Lower lobe of right lung (tissue), 2 donors: Measurements from ENCODE around the gene CDON. TPM values are rescaled to one million over a fixed set of nuclear protein-coding genes. Genes with fewer than 3 reads are reported as not detected.
"Not testable (repeated sequence)": the region's sequence is repeated elsewhere in the genome, so short reads cannot be mapped to it uniquely, and the experiment has no call there.

Source experiments
- ATAC-seq, 2 donors: fragments of 200-7000 bp; cut with Tn5 transposase; one replicate each; pipeline ENCODE4 v1.9.1; 2020 to 2022; ENCODE audit warnings: mild to moderate bottlenecking in 2 of 2, moderate library complexity in 2 of 2
- DNase-seq: peaks from one replicate; pipeline ENCODE4 v3.0.0-alpha.2; 2020
- H3K27ac ChIP-seq: fragments of 200-600 bp; one replicate; pipeline ENCODE4 v1.8.0; 2022
- H3K27me3 ChIP-seq: fragments of 200-600 bp; one replicate; pipeline ENCODE4 v1.8.0; 2022; ENCODE audit warnings: low read depth
- H3K36me3 ChIP-seq: fragments of 200-600 bp; one replicate; pipeline ENCODE4 v1.8.0; 2022; ENCODE audit warnings: mild to moderate bottlenecking
- H3K4me1 ChIP-seq: fragments of 200-600 bp; one replicate; pipeline ENCODE4 v1.8.0; 2022
- H3K4me3 ChIP-seq: fragments of 200-600 bp; one replicate; pipeline ENCODE4 v1.8.0; 2022; ENCODE audit warnings: mild to moderate bottlenecking
- H3K9me3 ChIP-seq: fragments of 200-600 bp; one replicate; pipeline ENCODE4 v1.8.0; 2022
- intact Hi-C: fragments of 100-400 bp; cut with DNase I; formaldehyde crosslinking; loops from one replicate; pipeline ENCODE4 v1.11.0; 2022
- total RNA-seq: library from RNA; stranded (reverse); fragmentation: NEBNext Ultra II Directional; extraction: Animal tissue kit (Norgen Biotek cat#: 25700); gene quantifications from one replicate; pipeline ENCODE4 v1.2.1, GENCODE V29; 2021
- TF ChIP-seq, protein P1 (sequence below): fragments of 200-600 bp; IDR thresholded peaks from one replicate; pipeline ENCODE4 v1.8.0; 2022; ENCODE audit warnings: antibody characterized with exemption, mild to moderate bottlenecking
- donor health status: DM: no; HTN: yes; CAD: no; lungs with severe emphysema.

Gene CDON
- total RNA-seq, 1 donor from 2014 or later, result 18.5 TPM

DNA sequence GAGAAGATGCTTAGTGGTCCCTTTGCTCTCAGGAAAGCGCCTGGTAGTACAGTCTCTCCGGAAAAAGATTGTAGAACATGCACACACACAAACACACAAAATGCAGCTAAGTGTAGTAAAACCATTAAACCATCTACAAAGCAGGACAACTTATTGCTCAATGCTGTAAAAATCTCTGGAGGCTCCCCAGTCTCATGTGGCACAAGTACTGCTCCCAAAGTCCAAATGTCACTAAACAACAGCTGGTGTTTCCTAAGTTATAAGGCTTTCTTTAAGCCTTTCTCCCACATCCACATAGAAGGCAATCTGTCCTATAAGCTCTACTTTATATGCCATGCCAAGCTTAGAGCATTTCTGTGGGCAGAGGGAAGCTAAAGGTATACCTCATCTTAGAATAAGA lies 32.9 kb downstream of the CDON start:
- H3K36me3 ChIP-seq, result no peaks in the 10 kb centered on the region
- ATAC-seq (no peak), DNase-seq (no peak)
- H3K4me3 ChIP-seq, result no peak overlapping the region
- H3K9me3 ChIP-seq, result no peaks in the 10 kb centered on the region
- TF ChIP-seq, protein P1, sequence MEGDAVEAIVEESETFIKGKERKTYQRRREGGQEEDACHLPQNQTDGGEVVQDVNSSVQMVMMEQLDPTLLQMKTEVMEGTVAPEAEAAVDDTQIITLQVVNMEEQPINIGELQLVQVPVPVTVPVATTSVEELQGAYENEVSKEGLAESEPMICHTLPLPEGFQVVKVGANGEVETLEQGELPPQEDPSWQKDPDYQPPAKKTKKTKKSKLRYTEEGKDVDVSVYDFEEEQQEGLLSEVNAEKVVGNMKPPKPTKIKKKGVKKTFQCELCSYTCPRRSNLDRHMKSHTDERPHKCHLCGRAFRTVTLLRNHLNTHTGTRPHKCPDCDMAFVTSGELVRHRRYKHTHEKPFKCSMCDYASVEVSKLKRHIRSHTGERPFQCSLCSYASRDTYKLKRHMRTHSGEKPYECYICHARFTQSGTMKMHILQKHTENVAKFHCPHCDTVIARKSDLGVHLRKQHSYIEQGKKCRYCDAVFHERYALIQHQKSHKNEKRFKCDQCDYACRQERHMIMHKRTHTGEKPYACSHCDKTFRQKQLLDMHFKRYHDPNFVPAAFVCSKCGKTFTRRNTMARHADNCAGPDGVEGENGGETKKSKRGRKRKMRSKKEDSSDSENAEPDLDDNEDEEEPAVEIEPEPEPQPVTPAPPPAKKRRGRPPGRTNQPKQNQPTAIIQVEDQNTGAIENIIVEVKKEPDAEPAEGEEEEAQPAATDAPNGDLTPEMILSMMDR, result no peak
- peaks cover 3% of the 10 kb centered on the region for H3K27me3 ChIP-seq
- peaks cover 4% of the 10 kb centered on the region for H3K4me1 ChIP-seq
- intact Hi-C loops, result no loop called here
- H3K27ac ChIP-seq, result no peak overlapping the region

DNA sequence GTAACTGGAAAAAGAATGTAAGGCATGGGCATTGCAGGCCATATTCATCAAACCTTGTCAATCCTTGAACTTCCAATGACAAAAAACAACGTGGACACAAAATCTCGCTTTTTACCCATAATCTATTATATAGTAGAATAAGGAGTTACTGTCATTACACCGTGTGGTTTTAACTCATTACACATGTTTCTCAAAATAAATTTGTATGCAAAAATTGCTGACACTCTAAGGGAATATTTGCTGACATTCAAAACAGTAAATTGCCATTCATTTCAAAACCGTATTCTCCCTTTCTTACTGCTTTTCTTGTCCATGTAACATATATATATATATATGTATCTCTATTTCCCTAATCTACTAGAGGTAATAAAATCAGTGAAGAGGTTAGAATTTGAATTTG lies 33.4 kb downstream of the CDON start:
- DNase-seq (no peak), ATAC-seq (no peak)
- no peak overlapping the region for H3K4me3 ChIP-seq
- H3K9me3 ChIP-seq, result no peaks in the 10 kb centered on the region
- TF ChIP-seq, protein P1, result no peak
- intact Hi-C loops, result no loop called here
- H3K27ac ChIP-seq, result no peak overlapping the region
- H3K4me1 ChIP-seq, result peaks cover 2% of the 10 kb centered on the region
- H3K36me3 ChIP-seq, result no peaks in the 10 kb centered on the region
- H3K27me3 ChIP-seq, result peaks cover 3% of the 10 kb centered on the region

DNA sequence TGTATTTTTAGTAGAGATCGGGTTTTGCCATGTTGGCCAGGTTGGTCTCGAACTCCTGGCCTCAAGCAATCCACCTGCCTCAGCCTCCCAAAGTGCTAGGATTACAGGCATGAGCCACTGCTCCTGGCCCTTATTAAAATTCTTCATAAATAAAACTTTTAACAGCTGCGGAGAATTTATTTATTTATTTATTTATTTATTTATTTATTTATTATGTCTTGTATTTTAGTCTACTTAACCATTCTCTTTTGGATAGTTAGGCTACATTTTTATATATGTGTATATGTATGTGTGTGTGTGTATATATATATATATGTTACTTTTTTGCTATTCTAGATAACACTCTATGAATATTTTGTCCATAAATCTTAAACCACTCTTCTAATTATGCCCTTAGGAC lies 34.1 kb downstream of the CDON start:
- ATAC-seq, H3K27me3 ChIP-seq, intact Hi-C loops, H3K4me1 ChIP-seq, DNase-seq, H3K36me3 ChIP-seq, H3K4me3 ChIP-seq, H3K27ac ChIP-seq, H3K9me3 ChIP-seq: not testable (repeated sequence)

DNA sequence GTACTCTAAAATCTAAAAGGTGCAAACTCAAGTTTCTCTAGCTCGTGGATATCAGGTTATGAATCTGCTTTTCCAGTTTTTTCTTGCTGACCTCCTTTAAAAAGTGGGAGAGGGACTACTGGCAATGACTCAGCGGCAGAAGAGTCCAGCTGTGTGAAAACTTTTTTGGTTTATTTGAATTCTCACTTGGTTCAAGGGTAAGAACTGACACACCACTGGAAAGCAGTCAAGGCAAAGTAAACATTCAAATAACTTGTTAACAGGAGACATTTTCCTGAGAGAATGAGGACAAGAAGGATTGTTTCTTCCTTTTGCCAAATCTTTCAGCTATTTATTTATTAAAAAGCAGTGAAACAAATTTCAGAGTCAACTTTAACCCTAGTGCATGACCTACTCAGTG lies 36.1 kb downstream of the CDON start:
- DNase-seq, result no peak
- intact Hi-C loops, result no loop called here
- H3K27me3 ChIP-seq, result peaks cover 3% of the 10 kb centered on the region
- no peaks in the 10 kb centered on the region for H3K36me3 ChIP-seq
- ATAC-seq, result no peak
- no peak overlapping the region for H3K4me3 ChIP-seq
- TF ChIP-seq, protein P1, result no peak
- no peaks in the 10 kb centered on the region for H3K9me3 ChIP-seq
- no peak overlapping the region for H3K27ac ChIP-seq
- H3K4me1 ChIP-seq, result no peaks in the 10 kb centered on the region

DNA sequence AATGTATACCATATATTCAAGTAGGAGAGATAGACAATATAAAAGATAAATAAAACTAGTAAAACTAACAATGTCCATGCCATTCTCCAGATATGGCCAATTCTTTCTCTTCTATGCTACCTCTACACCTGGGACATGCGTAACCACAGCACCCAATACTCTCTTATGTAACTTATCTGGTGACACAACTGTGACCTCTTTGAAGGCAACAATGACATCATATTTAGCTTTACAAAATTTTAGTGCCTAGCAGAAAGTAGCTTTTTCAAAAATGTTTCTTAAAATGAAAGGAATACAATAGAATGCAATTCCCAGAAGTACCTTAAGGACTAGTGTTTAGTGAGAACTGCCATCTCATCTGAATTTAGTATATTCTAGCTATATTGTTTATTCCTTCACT lies 36.8 kb downstream of the CDON start:
- intact Hi-C loops, result no loop called here
- no peak for DNase-seq
- no peak overlapping the region for H3K27ac ChIP-seq
- no peaks in the 10 kb centered on the region for H3K4me1 ChIP-seq
- peaks cover 3% of the 10 kb centered on the region for H3K27me3 ChIP-seq
- no peaks in the 10 kb centered on the region for H3K36me3 ChIP-seq
- TF ChIP-seq, protein P1, result no peak
- no peak overlapping the region for H3K4me3 ChIP-seq
- ATAC-seq, result no peak
- no peaks in the 10 kb centered on the region for H3K9me3 ChIP-seq

DNA sequence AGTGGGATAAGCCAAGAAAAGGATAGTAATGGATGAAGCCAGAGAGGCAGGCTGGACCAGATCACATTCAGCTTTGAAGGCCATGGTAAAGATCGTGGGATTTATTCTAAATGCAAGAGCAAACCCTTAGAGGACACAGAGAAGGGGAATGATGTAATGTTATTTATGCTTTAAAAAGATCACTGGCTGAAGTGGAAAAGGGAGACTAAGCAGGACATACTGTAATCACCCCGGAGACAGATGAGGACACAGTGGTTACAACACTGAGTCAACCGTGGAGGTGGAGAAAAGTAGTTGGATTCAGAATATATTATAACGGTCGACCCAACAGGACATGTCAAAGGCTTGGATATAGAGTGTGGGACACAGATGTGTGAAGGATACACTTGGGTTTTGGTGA lies 38.5 kb downstream of the CDON start:
- peaks cover 3% of the 10 kb centered on the region for H3K27me3 ChIP-seq
- no peak for DNase-seq
- H3K4me3 ChIP-seq, result no peak overlapping the region
- peaks cover 9% of the 10 kb centered on the region for H3K36me3 ChIP-seq
- TF ChIP-seq, protein P1, result no peak
- no peak overlapping the region for H3K27ac ChIP-seq
- ATAC-seq, result no peak
- no peaks in the 10 kb centered on the region for H3K9me3 ChIP-seq
- intact Hi-C loops, result no loop called here
- no peaks in the 10 kb centered on the region for H3K4me1 ChIP-seq
